ENCODE results near the gene EGLN3. TPM values are rescaled to one million over a fixed set of nuclear protein-coding genes. Genes with fewer than 3 reads are reported as not detected.
"Not testable (repeated sequence)": the region's sequence is repeated elsewhere in the genome, so short reads cannot be mapped to it uniquely, and the experiment has no call there.

EGLN3 gene
- total RNA-seq, 6 donors from 2014 or later, result 2.9 to 12.6 (median 8.5) TPM

DNA sequence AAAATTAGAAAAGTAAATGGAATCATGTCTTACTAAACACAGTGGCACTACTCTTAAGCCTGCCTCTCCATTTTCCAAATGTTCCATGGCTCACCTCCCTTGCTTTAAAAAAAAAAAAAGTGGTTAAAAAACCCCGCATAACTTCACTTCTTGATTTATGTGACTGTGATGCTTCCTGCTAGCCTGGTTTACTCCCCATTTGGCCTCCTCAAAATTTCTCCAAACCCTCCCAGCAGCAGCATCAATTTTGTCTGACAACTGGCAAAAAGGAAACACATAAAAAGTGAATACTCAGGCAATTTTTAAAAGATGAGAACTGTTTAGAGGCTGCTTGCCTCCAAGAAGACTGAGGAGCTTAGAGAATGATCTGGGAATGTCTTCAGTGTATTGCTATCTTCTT, 17.8 kb upstream of the EGLN3 start:
- no peak for DNase-seq
- Histone ChIP-seq H3K4me1 (no peaks in the 10 kb centered on the region), H3K9me3 (peaks cover 0 to 7% (median 3%) of the 10 kb centered on the region in 4 donors), H3K27ac (no peak overlapping the region), H3K4me3 (no peak overlapping the region), H3K27me3 (no peaks in the 10 kb centered on the region), H3K36me3 (no peaks in the 10 kb centered on the region)
- WGBS, 2 donors, result 48 to 54% methylated on average over 1 of the region's 1 CpG
- no peak for ATAC-seq (ENCODE audit: low FRiP score in 2 of 2)
- TF ChIP-seq EP300 (IDR thresholded peaks at IDR 0.05) (no peak), POLR2A (IDR thresholded peaks at IDR 0.05) (no peak), POLR2AphosphoS5 (IDR thresholded peaks at IDR 0.05) (no peak)
- TF ChIP-seq, protein P1, sequence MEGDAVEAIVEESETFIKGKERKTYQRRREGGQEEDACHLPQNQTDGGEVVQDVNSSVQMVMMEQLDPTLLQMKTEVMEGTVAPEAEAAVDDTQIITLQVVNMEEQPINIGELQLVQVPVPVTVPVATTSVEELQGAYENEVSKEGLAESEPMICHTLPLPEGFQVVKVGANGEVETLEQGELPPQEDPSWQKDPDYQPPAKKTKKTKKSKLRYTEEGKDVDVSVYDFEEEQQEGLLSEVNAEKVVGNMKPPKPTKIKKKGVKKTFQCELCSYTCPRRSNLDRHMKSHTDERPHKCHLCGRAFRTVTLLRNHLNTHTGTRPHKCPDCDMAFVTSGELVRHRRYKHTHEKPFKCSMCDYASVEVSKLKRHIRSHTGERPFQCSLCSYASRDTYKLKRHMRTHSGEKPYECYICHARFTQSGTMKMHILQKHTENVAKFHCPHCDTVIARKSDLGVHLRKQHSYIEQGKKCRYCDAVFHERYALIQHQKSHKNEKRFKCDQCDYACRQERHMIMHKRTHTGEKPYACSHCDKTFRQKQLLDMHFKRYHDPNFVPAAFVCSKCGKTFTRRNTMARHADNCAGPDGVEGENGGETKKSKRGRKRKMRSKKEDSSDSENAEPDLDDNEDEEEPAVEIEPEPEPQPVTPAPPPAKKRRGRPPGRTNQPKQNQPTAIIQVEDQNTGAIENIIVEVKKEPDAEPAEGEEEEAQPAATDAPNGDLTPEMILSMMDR (IDR thresholded peaks at IDR 0.05), result no peak

DNA sequence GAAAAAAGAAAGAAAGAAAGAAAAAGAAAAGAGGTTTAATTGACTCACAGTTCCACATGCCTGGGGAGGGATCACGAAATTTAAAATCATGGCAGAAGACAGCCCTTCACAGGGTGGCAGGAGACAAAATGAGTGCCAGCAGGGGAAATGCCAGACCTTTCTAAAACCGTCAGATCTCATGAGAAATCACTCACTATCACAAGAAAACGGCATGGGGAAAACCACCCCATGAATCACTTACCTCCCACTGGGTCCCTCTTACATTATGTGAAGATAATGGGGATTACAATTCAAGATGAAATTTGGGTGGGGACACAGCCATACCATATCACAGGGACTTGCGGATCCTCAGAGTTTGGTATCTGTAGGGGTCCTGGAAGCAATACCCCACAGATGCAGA, 16.3 kb upstream of the EGLN3 start:
- WGBS, 2 donors, result 69 to 76% methylated on average over 4 of the region's 4 CpGs
- DNase-seq (no peak), ATAC-seq (ENCODE audit: low FRiP score in 2 of 2) (no peak)
- Histone ChIP-seq H3K36me3 (no peaks in the 10 kb centered on the region), H3K27ac (no peak overlapping the region), H3K4me1 (no peaks in the 10 kb centered on the region), H3K27me3 (no peaks in the 10 kb centered on the region), H3K9me3 (peaks cover 0 to 7% (median 3%) of the 10 kb centered on the region in 4 donors), H3K4me3 (no peak overlapping the region)
- TF ChIP-seq, protein P1 (IDR thresholded peaks at IDR 0.05), result no peak
- no peak for TF ChIP-seq POLR2AphosphoS5 (IDR thresholded peaks at IDR 0.05)
- no peak for TF ChIP-seq POLR2A (IDR thresholded peaks at IDR 0.05)
- no peak for TF ChIP-seq EP300 (IDR thresholded peaks at IDR 0.05)

DNA sequence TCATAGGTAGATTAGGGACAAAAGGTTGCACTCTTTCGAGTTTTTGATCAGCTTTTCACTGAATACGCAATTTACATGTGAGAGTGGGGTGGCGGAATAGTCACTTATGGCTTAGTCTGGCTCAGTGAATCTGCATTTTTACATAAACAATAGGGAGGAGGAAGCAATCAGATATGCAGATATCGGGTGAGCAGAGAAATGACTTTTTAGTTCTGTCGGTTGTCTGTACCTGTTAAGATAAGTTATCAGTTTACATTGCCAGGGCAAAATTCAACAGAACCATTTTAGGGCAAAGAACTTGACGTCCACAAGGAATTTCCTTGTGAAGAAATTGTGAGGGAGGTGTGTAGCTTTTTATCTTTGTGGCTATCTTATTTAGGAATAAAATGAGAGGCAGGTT, 15.4 kb upstream of the EGLN3 start:
- WGBS, 2 donors, result 65 to 71% methylated on average over 6 of the region's 6 CpGs
- no peaks in the 10 kb centered on the region for H3K27me3 ChIP-seq
- H3K4me1 ChIP-seq, result no peaks in the 10 kb centered on the region
- H3K4me3 ChIP-seq, result no peak overlapping the region
- no peaks in the 10 kb centered on the region for H3K36me3 ChIP-seq
- TF ChIP-seq EP300 (IDR thresholded peaks at IDR 0.05) (no peak), POLR2AphosphoS5 (IDR thresholded peaks at IDR 0.05) (no peak), POLR2A (IDR thresholded peaks at IDR 0.05) (no peak)
- TF ChIP-seq, protein P1 (IDR thresholded peaks at IDR 0.05), result no peak
- DNase-seq (no peak), ATAC-seq (ENCODE audit: low FRiP score in 2 of 2) (no peak)
- H3K9me3 ChIP-seq, result peaks cover 0 to 7% (median 3%) of the 10 kb centered on the region in 4 donors
- H3K27ac ChIP-seq, result no peak overlapping the region

DNA sequence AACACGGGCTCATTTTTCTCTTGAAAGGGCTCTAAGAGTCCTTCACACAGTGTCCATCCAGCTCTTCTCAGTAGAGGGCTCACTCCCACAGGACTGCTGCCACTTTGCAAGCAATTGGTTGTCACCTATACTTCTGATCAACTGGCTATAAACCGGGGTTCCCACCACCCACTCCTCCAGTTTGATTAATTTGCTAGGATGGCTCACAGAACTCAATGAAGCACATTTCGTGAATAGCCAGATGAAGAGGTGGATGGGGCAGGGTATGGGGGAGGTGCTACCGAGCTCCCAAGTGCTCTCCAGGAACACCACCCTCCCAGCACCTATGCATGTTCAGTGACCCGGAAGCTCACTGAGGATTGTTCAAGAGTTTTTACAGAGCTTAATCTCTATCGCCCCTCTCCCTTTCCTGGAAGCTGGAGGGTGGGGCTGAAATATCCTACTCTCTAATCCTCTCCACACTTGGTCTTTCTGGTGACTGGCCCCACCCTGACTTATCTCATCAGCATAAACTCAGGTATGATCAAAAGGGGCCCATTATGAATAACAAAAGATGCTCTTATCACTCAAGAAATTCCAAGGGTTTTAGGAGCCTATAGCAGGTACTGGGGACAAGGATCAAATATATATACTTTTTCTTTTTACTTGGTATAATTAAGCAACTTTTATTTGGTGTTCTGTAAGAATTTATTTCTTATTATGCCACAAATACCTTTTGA, 13.9 kb upstream of the EGLN3 start:
- H3K36me3 ChIP-seq, result no peaks in the 10 kb centered on the region
- no peak overlapping the region for H3K4me3 ChIP-seq
- DNase-seq (no peak), ATAC-seq (ENCODE audit: low FRiP score in 2 of 2) (no peak)
- H3K9me3 ChIP-seq, result peaks cover 0 to 3% (median under 1%) of the 10 kb centered on the region in 4 donors
- WGBS, 2 donors, result 64 to 67% methylated on average over 6 of the region's 6 CpGs
- H3K27ac ChIP-seq, result no peak overlapping the region
- TF ChIP-seq EP300 (IDR thresholded peaks at IDR 0.05), result no peak
- H3K27me3 ChIP-seq, result no peaks in the 10 kb centered on the region
- H3K4me1 ChIP-seq, result no peaks in the 10 kb centered on the region

DNA sequence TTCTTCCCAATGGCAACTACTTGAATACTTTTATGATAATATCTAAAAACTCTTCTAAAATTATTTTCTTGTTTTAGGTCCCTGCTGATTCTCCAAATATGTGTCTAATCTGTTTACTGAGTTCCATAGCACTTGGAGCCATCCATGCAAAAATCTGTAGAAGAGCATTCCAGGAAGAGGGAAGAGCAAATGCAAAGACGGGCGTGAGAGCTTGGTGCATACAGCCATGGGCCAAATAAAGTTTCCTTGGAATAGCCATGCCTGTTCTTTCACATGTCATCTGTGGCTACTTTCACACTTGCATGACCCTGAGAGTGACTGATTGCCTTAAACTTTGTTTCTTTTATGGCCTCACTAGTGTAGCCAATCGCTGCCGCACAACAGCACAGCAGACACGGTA, 13.0 kb upstream of the EGLN3 start:
- H3K4me3 ChIP-seq, result no peak overlapping the region
- no peaks in the 10 kb centered on the region for H3K36me3 ChIP-seq
- TF ChIP-seq POLR2A (IDR thresholded peaks at IDR 0.05) (no peak), POLR2AphosphoS5 (IDR thresholded peaks at IDR 0.05) (no peak), EP300 (IDR thresholded peaks at IDR 0.05) (no peak)
- TF ChIP-seq, protein P1 (IDR thresholded peaks at IDR 0.05), result no peak
- no peak for ATAC-seq (ENCODE audit: low FRiP score in 2 of 2)
- DNase-seq, result no peak
- H3K9me3 ChIP-seq, result no peaks in the 10 kb centered on the region
- H3K4me1 ChIP-seq, result no peaks in the 10 kb centered on the region
- 85 to 86% methylated on average over 5 of the region's 5 CpGs for WGBS, 2 donors
- no peaks in the 10 kb centered on the region for H3K27me3 ChIP-seq
- H3K27ac ChIP-seq, result no peak overlapping the region

DNA sequence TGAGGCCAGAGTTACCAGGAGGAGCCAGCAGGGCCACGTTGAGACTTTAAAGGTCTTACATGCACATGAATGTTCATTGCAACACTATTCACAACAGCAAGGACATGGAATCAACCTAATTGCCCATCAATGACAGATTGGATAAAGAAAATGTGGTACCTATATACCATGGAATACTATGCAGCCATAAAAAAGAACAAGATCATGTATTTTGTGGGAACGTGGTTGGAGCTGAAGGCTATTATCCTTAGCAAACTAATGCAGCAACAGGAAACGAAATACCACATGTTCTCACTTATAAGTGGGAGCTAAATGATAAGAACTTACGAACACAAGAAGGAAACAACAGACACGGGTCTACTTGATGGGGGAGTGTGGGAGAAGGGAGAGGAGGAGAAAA, 11.6 kb upstream of the EGLN3 start:
- not testable (repeated sequence) for H3K36me3 ChIP-seq; H3K4me1 ChIP-seq; H3K27me3 ChIP-seq; ATAC-seq (ENCODE audit: low FRiP score in 2 of 2); DNase-seq; H3K27ac ChIP-seq; H3K4me3 ChIP-seq; H3K9me3 ChIP-seq
- 67 to 75% methylated on average over 5 of the region's 5 CpGs for WGBS, 2 donors

Data from upper lobe of left lung (tissue), 6 donors.